Mucosa of gallbladder (tissue), 1 donor: ENCODE measurements around the gene PCOLCE2. TPM values are rescaled to one million over a fixed set of nuclear protein-coding genes. Genes with fewer than 3 reads are reported as not detected.

Source experiments
- DNase-seq: peaks from one replicate; pipeline ENCODE4 v3.0.0-alpha.2; 2020; ENCODE audit warnings: low spot score
- total RNA-seq: library from RNA; stranded (reverse); gene quantifications from one replicate; pipeline ENCODE4 v1.2.1, GENCODE V29; 2021
- donor health status: DM: no; HTN: no; CAD: no.

The PCOLCE2 gene
- total RNA-seq, 1 donor from 2014 or later = 2.8 TPM

DNA sequence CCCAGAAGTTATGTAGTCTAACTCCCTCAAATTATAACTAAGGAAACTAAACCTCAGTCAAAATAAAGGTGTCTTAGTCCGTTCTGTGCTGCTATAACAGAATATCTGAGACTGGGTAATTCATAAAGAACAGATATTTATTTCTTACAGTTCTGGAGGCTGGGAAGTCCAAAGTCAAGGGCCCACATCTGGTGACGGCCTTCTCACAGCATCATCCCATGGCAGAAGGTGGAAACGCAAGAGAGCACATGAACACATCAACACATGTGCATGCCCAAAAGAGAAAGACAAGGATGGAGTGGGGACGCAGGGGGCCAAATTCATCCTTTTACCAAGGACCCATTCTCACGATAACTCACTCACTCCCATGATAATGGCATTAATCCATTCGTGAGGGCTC lies 73.1 kb downstream of the PCOLCE2 start:
- no peak for DNase-seq

DNA sequence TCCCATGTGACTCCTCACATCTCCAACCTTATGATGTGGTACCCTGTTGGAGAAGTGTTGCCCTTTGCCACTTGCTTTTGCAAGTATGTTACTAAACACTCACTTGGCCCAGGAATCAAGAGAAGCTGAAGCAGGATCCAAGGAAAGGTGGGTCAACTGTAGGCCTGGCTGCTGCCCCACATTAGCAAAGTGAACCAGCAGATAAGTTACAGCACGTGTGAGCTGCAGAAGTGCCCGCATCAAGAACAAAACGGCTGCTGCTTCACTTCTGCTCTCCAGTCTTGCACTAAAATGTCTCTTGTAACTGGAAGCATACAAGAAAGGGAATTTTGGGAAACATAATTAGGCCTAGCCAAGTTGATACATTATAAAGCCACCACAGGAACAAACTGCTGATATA lies 79.6 kb downstream of the PCOLCE2 start:
- DNase-seq = no peak

DNA sequence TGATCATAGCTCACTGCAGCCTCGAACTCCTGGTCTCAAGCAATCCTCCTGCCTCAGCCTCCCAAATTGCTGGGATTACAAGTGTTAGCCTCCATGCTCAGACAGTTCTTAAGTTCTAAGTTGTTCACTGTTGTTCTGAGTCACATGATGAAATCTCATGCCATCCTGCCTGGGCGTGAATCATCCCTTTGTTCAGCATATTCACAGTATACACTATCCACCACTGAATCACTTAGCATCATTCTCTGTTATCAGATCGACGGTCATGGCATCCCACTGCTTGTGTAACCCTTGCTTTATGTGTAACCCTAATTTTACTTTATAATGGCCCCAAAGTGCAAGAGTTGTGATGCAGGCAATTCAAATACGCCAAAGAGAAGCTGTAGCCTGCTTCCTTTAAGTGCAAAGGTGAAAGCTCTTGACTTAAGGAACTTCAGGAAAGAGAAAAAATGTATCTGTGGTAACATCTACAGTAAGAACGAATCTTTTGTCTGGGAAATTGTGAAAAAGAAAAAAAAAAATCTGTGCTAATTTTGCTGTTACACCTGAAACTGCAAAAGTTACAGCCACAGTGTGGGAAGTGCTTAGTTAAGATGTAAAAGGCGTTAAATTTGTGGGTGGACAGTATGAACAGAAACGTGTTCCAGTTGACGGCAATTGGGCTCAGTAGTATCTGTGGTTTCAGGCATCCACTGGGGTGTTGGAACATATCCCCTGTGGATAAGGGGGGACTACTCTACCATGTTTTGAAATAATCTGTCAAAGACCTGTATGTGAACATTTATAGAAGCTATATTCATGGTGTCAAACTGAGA lies 80.6 kb downstream of the PCOLCE2 start:
- DNase-seq = no peak

DNA sequence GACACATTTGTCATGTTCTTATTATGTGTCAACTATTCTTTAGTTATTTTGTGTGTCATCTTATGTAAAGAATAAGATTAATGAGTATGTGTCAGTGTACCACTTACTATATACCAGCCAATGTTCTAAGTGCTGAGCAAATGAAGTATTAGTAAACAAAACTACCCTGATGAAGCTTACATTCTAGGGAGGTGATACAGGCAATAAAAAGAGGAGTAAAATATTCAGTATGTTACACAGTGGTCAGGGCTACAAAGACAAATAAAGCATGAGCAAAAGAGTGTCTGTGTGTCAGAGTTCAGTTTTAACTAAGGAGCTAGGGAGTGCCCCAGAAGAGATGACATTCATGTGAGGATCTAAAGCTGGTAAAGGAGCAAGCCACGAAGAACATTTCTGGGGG lies 86.0 kb downstream of the PCOLCE2 start:
- DNase-seq = no peak

DNA sequence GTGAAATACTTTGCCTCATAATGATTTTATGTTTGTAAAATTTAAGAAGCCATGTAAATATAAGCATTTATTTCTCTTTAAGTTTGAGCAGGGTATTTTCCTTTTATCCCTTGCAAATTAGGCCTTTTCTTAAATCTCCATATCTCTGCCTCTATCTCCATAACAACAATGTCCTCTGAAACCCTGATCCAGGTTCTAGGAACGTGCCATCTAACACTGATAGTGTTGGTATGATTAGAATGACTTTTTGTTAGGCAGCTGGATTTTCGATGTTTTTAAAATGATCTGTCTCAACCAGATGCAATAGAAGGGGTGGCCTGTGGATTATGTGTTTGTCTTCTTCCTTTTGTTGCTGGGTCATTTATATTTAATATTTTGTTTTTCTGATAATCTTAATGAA lies 87.1 kb downstream of the PCOLCE2 start:
- DNase-seq = no peak

DNA sequence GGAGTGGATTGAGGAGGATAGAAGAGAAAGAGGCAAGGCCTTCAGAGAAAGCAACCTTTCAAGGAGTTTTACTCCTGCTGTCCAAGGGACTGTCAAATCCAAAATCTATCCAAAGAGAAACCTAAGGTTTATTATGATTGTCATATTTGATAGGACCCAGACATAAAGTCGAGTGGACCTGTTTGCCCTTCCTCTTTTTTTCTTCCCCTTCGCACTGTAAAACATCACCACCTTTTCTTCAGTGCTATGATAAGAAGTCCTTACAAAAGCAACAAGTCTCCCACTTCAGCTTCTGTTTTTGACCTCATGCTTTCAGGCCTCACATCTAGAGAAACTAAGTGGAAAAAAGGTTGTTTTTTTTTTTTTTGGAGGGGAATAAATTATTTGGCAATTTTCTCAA lies 92.1 kb downstream of the PCOLCE2 start:
- no peak for DNase-seq

DNA sequence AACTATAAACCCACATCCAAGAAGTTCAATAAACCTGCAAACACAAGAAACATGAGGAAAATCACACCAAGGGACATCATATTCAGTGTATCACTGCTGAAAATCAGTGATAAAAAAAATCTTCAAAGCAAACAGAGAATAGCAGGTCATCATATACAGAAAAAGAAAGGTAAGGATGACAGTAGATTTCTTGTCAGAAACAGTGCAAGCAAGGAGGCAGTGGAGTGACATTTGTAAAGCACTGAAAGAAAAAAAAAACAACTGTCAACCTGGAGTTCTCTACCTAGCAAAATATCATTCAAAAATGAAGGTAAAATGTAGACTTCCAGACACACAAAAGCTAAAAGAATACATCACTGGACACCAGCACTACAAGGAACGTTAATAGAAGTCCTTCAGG lies 93.6 kb downstream of the PCOLCE2 start:
- DNase-seq = no peak

DNA sequence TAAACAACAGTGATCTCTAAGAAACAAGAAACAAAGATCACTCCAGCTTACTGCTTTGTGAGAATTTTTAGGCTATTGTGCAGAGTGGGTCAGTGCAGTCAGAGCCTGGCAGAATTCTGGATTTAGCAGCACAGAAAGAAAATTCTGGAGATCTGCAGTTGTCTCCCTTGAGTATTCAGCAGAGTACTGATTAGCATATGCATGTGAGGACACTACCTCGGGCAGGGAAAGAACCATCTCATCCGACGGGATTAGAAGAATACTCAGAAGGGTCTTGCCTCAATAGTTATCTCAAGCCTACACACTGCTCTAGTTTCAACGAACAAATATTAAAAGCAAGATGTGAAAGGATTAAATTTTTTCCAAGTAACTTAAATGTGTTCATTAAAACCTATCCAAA lies 94.4 kb downstream of the PCOLCE2 start:
- DNase-seq = no peak

DNA sequence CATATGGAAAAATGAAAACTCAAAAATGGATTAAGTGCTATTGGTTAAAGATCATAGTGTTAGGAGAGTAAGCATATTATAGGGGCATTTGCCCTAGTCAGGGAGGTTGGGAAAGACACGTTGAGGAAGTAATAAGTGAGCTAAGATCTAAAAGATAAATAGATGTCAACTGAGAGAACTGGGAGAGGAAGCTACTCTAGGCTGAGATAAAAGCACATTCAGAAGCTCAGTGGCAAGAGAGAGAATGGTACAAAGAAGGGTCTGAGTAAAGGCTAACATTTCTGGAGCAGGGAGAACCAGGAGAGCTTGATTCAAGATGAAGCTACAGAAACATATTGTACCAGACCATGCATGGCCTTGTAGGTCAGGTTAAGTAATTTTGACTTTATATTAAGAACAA lies 101.2 kb downstream of the PCOLCE2 start:
- no peak for DNase-seq

DNA sequence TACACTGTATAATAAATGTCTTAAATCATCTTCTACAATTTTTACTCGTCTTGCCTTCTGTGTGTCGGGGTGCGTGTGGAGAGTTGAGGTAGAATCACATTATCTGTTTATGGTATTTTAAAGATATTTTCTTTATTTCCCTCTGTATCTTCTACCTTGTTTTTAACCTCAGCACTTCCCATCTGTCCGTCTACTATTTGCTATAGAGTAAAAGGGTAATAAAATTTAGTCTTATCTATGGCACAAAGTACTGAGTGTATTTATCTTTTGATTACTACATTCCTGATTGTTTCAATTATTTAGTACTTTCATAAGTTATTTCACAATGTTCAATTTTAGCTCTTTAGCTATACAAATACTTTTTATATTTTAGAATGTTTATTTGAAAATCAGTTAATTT lies 102.9 kb downstream of the PCOLCE2 start:
- DNase-seq = no peak

DNA sequence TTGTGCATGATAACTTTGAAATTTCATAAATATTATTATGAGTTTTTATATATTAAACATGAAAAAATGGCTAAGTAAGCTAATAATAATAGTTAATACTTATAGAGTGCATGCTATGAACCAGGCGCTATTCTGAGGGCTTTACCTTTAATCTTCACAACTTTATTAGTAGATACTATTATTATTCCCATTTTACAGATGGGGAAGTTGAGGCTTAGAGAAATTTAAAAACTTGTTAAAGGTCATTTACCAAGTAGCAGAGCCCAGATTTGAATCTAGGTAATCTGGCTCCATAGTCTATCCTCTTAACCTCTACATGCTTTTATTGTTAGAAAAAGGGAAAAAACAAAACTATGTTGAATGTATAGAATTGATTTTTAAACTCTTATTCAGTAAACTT lies 104.7 kb downstream of the PCOLCE2 start:
- DNase-seq = no peak

DNA sequence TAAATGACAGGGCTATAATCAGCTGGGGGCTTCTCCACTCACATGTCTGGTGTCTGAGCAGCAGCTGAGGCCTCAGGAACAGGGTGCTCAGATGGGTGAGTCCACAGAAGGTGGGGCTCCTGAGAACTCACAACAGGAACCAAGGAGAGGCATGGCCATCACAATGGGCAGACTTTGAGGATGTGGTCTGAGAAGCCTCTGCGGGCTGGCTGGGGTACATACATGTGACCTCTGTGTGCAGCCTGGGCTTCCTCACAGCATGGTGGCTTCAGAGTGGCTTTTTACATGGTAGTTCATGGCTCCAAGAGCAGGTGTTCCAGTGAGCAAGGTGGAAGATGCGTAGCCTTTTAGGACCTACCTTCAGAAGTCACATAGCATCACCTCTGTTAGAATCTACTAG lies 106.3 kb downstream of the PCOLCE2 start:
- DNase-seq = no peak

DNA sequence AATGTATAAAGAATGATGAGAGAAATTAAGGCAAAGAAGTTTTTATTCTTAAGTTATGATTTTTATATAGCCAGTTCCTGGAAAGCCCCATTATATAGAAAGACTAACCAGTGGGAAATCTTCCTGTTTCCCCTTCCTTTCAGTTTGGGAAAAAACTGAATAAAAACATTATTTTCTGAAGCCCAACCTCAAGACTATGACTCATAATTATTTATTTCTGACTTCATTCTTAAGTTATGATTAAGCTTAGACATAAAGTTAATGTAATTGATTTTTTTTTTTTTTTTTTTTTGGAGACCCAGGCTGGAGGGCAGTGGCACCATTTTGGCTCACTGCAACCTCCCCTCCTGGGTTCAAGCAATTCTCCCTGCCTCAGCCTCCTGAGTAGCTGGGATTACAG lies 109.3 kb downstream of the PCOLCE2 start:
- no peak for DNase-seq

DNA sequence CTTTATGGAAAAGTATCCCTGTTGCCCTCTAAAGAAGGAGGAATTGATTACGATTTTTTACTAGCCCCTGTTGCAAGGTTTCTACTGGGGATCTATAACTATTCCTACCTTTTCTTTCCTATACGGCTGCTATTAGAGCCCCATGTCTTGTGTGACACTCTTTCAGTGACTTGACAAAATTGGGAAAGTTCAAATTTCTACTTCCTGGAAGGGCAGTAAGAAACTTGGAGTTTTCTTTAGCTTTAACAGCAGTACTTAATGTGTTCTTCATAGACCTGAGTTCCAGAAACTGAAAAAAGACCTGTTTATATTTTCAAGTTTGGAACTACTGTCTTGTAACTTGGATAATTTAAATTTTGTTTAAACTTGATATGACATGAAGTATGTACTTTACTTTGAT lies 110.3 kb downstream of the PCOLCE2 start:
- DNase-seq = no peak

DNA sequence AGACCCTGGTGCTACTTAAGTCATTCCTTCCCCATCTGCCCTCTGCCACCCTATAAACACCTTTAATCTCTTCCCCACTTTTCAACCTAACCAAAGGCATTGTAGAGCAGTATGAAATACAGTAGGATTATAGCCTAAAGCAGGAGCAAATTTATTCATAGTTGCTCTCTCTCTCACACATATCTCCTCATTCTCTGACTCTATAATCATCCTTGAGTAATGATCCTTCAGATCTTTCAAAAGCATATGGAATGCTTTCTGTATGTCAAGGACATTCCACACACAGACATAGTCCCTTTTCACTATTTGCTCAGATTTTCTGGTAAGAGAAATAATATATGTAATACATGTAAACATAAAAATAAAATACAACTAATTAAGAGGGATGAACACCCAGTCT lies 111.0 kb downstream of the PCOLCE2 start:
- no peak for DNase-seq

DNA sequence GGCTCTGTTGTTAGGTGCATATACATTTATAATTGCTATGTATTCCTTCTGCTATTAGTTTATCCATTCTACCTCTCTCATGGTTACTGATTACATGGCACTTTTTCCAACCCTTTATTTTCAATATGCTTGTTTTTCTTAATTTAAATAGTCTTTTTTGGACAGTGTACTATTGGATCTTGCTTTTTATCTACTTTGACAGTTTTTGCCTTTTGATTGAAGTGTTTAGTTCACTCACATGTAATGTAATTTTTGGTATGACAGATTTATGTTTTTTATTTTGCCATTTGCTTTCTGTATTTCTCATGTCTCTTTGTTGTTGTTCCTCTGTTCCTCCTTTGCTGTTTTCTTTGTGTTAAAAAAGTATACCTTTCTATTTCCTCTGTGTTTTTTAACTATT lies 120.5 kb downstream of the PCOLCE2 start:
- no peak for DNase-seq

Other genes with a start within 250 kb of the PCOLCE2 start
- 9.9 TPM for gene TRPC1, start 165.0 kb downstream of the PCOLCE2 start, total RNA-seq
- gene PAQR9, start 74.6 kb upstream of the PCOLCE2 start, total RNA-seq = 0.32 TPM
- gene U2SURP, start 112.5 kb upstream of the PCOLCE2 start, total RNA-seq = 58.7 TPM
- gene CHST2, start 230.7 kb upstream of the PCOLCE2 start, total RNA-seq = 5.8 TPM